Upper lobe of left lung (tissue), 4 donors: ENCODE measurements around the gene BMAL1.

ENCODE experiments used
- EP300 ChIP-seq, 4 donors: sonication (generic); formaldehyde crosslinking; IDR thresholded peaks; one replicate each; pipeline ENCODE4 v1.5.1; 2017; ENCODE audit warnings: antibody characterized with exemption in 4 of 4, control low read depth in 2 of 4
- POLR2A ChIP-seq, 4 donors: fragments of 450-650 bp; IDR thresholded peaks; one replicate each; pipeline ENCODE4 v1.5.1; 2016 to 2017; ENCODE audit warnings: antibody characterized with exemption in 4 of 4, mild to moderate bottlenecking in 2 of 4
- POLR2AphosphoS5 ChIP-seq, 2 donors: sonication (generic); formaldehyde crosslinking; IDR thresholded peaks; one replicate each; pipeline ENCODE4 v1.5.1; 2017; ENCODE audit warnings: antibody characterized with exemption in 2 of 2
- TF ChIP-seq, protein P1 (sequence below), 6 experiments: fragments of 450-650 bp in 4 of 6; fragments of 200-600 bp in 2 of 6; sonication (generic) in 2 of 6; IDR thresholded peaks; one replicate each; pipeline ENCODE4 v1.5.1; 2016 to 2019; ENCODE audit warnings: antibody characterized with exemption in 6 of 6

- TF ChIP-seq, protein P1, sequence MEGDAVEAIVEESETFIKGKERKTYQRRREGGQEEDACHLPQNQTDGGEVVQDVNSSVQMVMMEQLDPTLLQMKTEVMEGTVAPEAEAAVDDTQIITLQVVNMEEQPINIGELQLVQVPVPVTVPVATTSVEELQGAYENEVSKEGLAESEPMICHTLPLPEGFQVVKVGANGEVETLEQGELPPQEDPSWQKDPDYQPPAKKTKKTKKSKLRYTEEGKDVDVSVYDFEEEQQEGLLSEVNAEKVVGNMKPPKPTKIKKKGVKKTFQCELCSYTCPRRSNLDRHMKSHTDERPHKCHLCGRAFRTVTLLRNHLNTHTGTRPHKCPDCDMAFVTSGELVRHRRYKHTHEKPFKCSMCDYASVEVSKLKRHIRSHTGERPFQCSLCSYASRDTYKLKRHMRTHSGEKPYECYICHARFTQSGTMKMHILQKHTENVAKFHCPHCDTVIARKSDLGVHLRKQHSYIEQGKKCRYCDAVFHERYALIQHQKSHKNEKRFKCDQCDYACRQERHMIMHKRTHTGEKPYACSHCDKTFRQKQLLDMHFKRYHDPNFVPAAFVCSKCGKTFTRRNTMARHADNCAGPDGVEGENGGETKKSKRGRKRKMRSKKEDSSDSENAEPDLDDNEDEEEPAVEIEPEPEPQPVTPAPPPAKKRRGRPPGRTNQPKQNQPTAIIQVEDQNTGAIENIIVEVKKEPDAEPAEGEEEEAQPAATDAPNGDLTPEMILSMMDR (IDR thresholded peaks at IDR 0.05) = no peak
- TF ChIP-seq POLR2AphosphoS5 (IDR thresholded peaks at IDR 0.05) (no peak), EP300 (IDR thresholded peaks at IDR 0.05) (no peak), POLR2A (IDR thresholded peaks at IDR 0.05) (no peak)
These were observed 68.9 kb downstream of the BMAL1 start for GRCh38 chr11:13346470-13346869.
